ENCODE results near the gene PEF1. TPM values are rescaled to one million over a fixed set of nuclear protein-coding genes. Genes with fewer than 3 reads are reported as not detected.

Gene PEF1
- polyA plus RNA-seq, 1 donor (not counting 4 experiments of a cell fraction or from before 2014, with no cell fraction given): 72.2 TPM

DNA sequence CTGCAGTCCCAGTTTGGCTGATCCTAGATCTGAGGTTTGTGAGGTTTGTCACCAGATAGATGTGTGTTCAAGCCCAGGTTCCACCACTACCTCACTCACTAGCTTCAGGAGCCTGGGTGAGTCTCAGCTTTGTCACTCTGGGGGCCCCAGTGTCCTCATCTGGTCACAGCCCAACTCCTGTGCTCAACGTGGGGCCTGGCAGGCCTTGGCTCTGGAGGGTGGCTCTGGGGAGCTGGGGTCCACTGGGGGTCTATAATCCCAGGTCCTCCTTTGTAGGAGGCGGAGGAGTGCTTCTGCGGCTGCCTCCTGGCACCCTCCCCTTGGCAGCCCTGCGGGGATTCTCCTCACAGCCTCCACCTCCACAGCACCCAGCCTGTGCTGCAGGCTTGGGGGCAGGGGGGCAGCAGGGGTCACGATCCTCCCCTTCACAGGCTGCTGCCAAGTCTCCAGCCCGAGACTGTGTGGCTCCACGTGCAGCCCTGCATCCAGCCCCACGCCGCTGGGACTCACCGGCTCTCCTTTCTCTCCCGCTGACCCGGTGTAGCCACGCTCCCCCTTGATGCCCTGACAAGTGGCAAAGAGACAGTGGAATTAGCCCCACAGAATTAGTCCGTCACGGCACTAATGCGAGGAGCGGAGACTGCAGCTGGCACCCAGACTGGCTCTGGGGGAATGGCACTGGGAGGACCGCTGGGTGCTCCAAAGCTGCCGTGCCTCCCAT, 22.5 kb upstream of the PEF1 start:
- peaks cover 45% of the 10 kb centered on the region for H3K4me1 ChIP-seq (ENCODE audit: control insufficient read depth, extremely low read depth, insufficient read depth, low read length)
- peaks cover 3% of the 10 kb centered on the region for H3K9me1 ChIP-seq (ENCODE audit: control insufficient read depth, extremely low read depth, insufficient read depth, low read length)
- no peaks in the 10 kb centered on the region for H3K79me2 ChIP-seq (ENCODE audit: control insufficient read depth, insufficient read depth, low read length)
- FAIRE-seq (no peak), DNase-seq (ENCODE audit: low read depth, low spot score) (no peak)
- peaks cover 15 to 45% of the 10 kb centered on the region in 2 experiments for H3K36me3 ChIP-seq (ENCODE audit: control insufficient read depth in 2 of 2, extremely low read depth in 1 of 2, insufficient read depth in 2 of 2, low read length in 2 of 2)
- H4K20me1 ChIP-seq (ENCODE audit: control insufficient read depth, extremely low read depth, insufficient read depth, low read length): no peaks in the 10 kb centered on the region
- no peak overlapping the region for H2AFZ ChIP-seq (ENCODE audit: control insufficient read depth, low read length)
- H3K27me3 ChIP-seq (ENCODE audit: control insufficient read depth, extremely low read depth, insufficient read depth, low read length): no peaks in the 10 kb centered on the region
- peak overlapping the region; percentile 75 for H3K27ac ChIP-seq (ENCODE audit: control insufficient read depth, insufficient read depth, low read length)
- H3K9me3 ChIP-seq (ENCODE audit: control insufficient read depth, low read depth, low read length): no peaks in the 10 kb centered on the region
- dilution Hi-C loops (cut with MboI; ENCODE audit: extremely low pct_ligation_motif_present, low sequenced_read_pairs): no loop called here
- peak overlapping the region; percentile 12 for H3K4me2 ChIP-seq (ENCODE audit: control insufficient read depth, extremely low read depth, insufficient read depth, low read depth, low read length)
- peak overlapping the region; percentile 71 for H3K9ac ChIP-seq (ENCODE audit: control insufficient read depth, extremely low read depth, insufficient read depth, low read length)
- H3K4me3 ChIP-seq (ENCODE audit: control insufficient read depth in 2 of 3, extremely low read depth in 1 of 3, insufficient read depth in 2 of 3, low read depth in 1 of 3, low read length in 3 of 3): no peak overlapping the region
- TF ChIP-seq, protein P1, sequence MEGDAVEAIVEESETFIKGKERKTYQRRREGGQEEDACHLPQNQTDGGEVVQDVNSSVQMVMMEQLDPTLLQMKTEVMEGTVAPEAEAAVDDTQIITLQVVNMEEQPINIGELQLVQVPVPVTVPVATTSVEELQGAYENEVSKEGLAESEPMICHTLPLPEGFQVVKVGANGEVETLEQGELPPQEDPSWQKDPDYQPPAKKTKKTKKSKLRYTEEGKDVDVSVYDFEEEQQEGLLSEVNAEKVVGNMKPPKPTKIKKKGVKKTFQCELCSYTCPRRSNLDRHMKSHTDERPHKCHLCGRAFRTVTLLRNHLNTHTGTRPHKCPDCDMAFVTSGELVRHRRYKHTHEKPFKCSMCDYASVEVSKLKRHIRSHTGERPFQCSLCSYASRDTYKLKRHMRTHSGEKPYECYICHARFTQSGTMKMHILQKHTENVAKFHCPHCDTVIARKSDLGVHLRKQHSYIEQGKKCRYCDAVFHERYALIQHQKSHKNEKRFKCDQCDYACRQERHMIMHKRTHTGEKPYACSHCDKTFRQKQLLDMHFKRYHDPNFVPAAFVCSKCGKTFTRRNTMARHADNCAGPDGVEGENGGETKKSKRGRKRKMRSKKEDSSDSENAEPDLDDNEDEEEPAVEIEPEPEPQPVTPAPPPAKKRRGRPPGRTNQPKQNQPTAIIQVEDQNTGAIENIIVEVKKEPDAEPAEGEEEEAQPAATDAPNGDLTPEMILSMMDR (optimal IDR thresholded peaks at IDR 0.05 in 1 of 3, IDR thresholded peaks at IDR 0.05 in 1 of 3, conservative IDR thresholded peaks at IDR 0.05 in 1 of 3; ENCODE audit: extremely low read depth in 1 of 3, insufficient read depth in 2 of 3, low read length in 3 of 3): no peak
- no peak for TF ChIP-seq EZH2 (IDR thresholded peaks at IDR 0.05; ENCODE audit: low read length)

DNA sequence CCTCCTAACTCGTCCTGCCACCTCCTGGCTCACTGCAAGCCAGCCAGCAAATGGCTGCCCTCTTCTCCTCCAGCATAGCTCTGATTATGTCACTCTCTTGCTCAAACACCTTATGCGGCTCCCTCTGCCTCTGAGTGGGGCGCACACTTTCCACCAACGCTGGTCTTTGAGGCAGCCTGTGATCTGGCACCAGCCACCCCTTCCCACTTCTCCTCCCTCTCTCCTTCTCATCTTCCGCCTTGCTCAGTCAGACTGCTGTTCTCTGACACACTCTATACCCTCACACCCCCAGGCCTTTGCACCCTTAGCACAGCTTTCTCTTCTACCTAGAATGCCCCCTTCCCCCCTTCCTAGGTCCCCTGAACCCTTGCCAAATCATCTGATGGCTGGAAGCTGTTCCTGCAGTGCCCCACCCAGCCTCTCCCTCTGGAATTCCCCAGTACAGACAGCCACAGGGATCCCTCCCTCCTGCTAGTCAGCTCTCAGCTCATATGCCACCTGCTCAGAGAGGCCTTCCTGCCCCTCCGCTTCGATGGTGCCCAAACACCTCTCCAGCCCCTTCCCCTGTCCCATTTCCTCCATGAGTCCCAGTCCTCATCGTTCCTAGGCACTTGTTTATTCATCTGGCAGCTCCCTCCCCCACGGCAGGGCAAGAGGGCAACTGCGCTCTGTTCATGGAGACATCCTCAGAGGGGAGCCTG, 21.7 kb upstream of the PEF1 start:
- Histone ChIP-seq H3K4me1 (ENCODE audit: control insufficient read depth, extremely low read depth, insufficient read depth, low read length) (peaks cover 45% of the 10 kb centered on the region), H3K9me3 (ENCODE audit: control insufficient read depth, low read depth, low read length) (no peaks in the 10 kb centered on the region), H3K27ac (ENCODE audit: control insufficient read depth, insufficient read depth, low read length) (peak overlapping the region; percentile 75), H3K27me3 (ENCODE audit: control insufficient read depth, extremely low read depth, insufficient read depth, low read length) (no peaks in the 10 kb centered on the region), H3K4me3 (ENCODE audit: control insufficient read depth in 2 of 3, extremely low read depth in 1 of 3, insufficient read depth in 2 of 3, low read depth in 1 of 3, low read length in 3 of 3) (no peak overlapping the region), H3K9me1 (ENCODE audit: control insufficient read depth, extremely low read depth, insufficient read depth, low read length) (peaks cover 3% of the 10 kb centered on the region), H3K79me2 (ENCODE audit: control insufficient read depth, insufficient read depth, low read length) (no peaks in the 10 kb centered on the region), H2AFZ (ENCODE audit: control insufficient read depth, low read length) (no peak overlapping the region), H3K4me2 (ENCODE audit: control insufficient read depth, extremely low read depth, insufficient read depth, low read depth, low read length) (peak overlapping the region; percentile 34), H3K9ac (ENCODE audit: control insufficient read depth, extremely low read depth, insufficient read depth, low read length) (peak overlapping the region; percentile 71), H3K36me3 (ENCODE audit: control insufficient read depth in 2 of 2, extremely low read depth in 1 of 2, insufficient read depth in 2 of 2, low read length in 2 of 2) (peaks cover 14 to 50% of the 10 kb centered on the region in 2 experiments), H4K20me1 (ENCODE audit: control insufficient read depth, extremely low read depth, insufficient read depth, low read length) (no peaks in the 10 kb centered on the region)
- peak; percentile 85 for DNase-seq (ENCODE audit: low read depth, low spot score)
- FAIRE-seq: peak; percentile 17
- dilution Hi-C loops (cut with MboI; ENCODE audit: extremely low pct_ligation_motif_present, low sequenced_read_pairs): no loop called here
- TF ChIP-seq, protein P1 (optimal IDR thresholded peaks at IDR 0.05 in 1 of 3, IDR thresholded peaks at IDR 0.05 in 1 of 3, conservative IDR thresholded peaks at IDR 0.05 in 1 of 3; ENCODE audit: extremely low read depth in 1 of 3, insufficient read depth in 2 of 3, low read length in 3 of 3): peak in 2 of 3 experiments; percentile 8
- no peak for TF ChIP-seq EZH2 (IDR thresholded peaks at IDR 0.05; ENCODE audit: low read length)

All from keratinocyte (primary cell).